ENCODE data around the gene HTRA3.

The HTRA3 gene

GRCh38 chr4:8282742-8283141 is 13.2 kb downstream of the HTRA3 start:
- no peak for DNase-seq

GRCh38 chr4:8283161-8283560 is 13.6 kb downstream of the HTRA3 start:
- no peak for DNase-seq

- no peak for DNase-seq
Measured at GRCh38 chr4:8283631-8284121, 14.1 kb downstream of the HTRA3 start.

GRCh38 chr4:8284391-8284790 is 14.8 kb downstream of the HTRA3 start:
- no peak for DNase-seq

GRCh38 chr4:8285143-8285975 is 15.8 kb downstream of the HTRA3 start:
- no peak for DNase-seq

GRCh38 chr4:8285976-8286718 is 16.6 kb downstream of the HTRA3 start:
- no peak for DNase-seq

- DNase-seq: no peak
Measured at GRCh38 chr4:8286719-8287342, 17.3 kb downstream of the HTRA3 start.

GRCh38 chr4:8287343-8288280 is 18.1 kb downstream of the HTRA3 start:
- no peak for DNase-seq

GRCh38 chr4:8289151-8289750 is 19.7 kb downstream of the HTRA3 start:
- no peak for DNase-seq

- DNase-seq: no peak
Measured at GRCh38 chr4:8289956-8290700, 20.6 kb downstream of the HTRA3 start.

GRCh38 chr4:8290701-8290970 is 21.1 kb downstream of the HTRA3 start:
- DNase-seq: no peak

- DNase-seq: no peak
Measured at GRCh38 chr4:8291036-8291682, 21.6 kb downstream of the HTRA3 start.

GRCh38 chr4:8291701-8292477 is 22.3 kb downstream of the HTRA3 start:
- no peak for DNase-seq

GRCh38 chr4:8292478-8293107 is 23.0 kb downstream of the HTRA3 start:
- DNase-seq: no peak

GRCh38 chr4:8293131-8293975 is 23.8 kb downstream of the HTRA3 start:
- DNase-seq: no peak

GRCh38 chr4:8294036-8294435 is 24.5 kb downstream of the HTRA3 start:
- DNase-seq: no peak

GRCh38 chr4:8294775-8295174 is 25.2 kb downstream of the HTRA3 start:
- DNase-seq: no peak

- no peak for DNase-seq
Measured at GRCh38 chr4:8295471-8295870, 25.9 kb downstream of the HTRA3 start.

GRCh38 chr4:8296491-8296890 is 26.9 kb downstream of the HTRA3 start:
- no peak for DNase-seq
